ENCODE data around the gene SLC12A3.

- no peak for TF ChIP-seq POLR2A (IDR thresholded peaks at IDR 0.05; ENCODE audit: extremely low read depth, insufficient read length)
- no peak for TF ChIP-seq CTCF (IDR thresholded peaks at IDR 0.05; ENCODE audit: low read depth, low read length)
- no peak for TF ChIP-seq MAX (IDR thresholded peaks at IDR 0.05; ENCODE audit: low read depth, low read length)
Measured at GRCh38 chr16:56848955-56849689, 15.9 kb upstream of the SLC12A3 start.

Data from NB4 (cell line).